Skeletal muscle tissue (tissue), 4 donors: ENCODE results near the gene PITPNM2. TPM values are rescaled to one million over a fixed set of nuclear protein-coding genes. Genes with fewer than 3 reads are reported as not detected.

Source experiments
- H3K27ac ChIP-seq: one replicate; pipeline ENCODE4 v1.7.0; 2013; ENCODE audit warnings: mild to moderate bottlenecking, low read depth, low read length, inconsistent platforms
- H3K27me3 ChIP-seq, 3 donors: one replicate each; pipeline ENCODE4 v1.7.0; 2013; ENCODE audit warnings: low read length in 3 of 3; ENCODE audit not compliant: control insufficient read depth in 3 of 3, insufficient read depth in 3 of 3
- H3K36me3 ChIP-seq, 3 donors: one replicate each; pipeline ENCODE4 v1.7.0; 2013; ENCODE audit warnings: low read length in 3 of 3; ENCODE audit not compliant: control insufficient read depth in 3 of 3, insufficient read depth in 3 of 3
- H3K4me1 ChIP-seq, 3 donors: one replicate each; pipeline ENCODE4 v1.7.0; 2013; ENCODE audit warnings: low read length in 3 of 3, mild to moderate bottlenecking in 3 of 3; ENCODE audit not compliant: control insufficient read depth in 3 of 3, insufficient read depth in 3 of 3
- H3K4me3 ChIP-seq, 3 donors: one replicate each; pipeline ENCODE4 v1.7.0; 2013; ENCODE audit warnings: low read length in 3 of 3
- H3K9ac ChIP-seq, 3 donors: one replicate each; pipeline ENCODE4 v1.7.0; 2013; ENCODE audit warnings: low read length in 3 of 3, mild to moderate bottlenecking in 3 of 3, moderate library complexity in 2 of 3, low read depth in 1 of 3
- H3K9me3 ChIP-seq, 3 donors: one replicate each; pipeline ENCODE4 v1.7.0; 2013; ENCODE audit warnings: low read length in 3 of 3; ENCODE audit not compliant: control insufficient read depth in 3 of 3
- total RNA-seq: library from RNA; depleted of rRNA; stranded (reverse); fragments of >200 nt; gene quantifications from one replicate; pipeline ENCODE4 v1.2.3, GENCODE V29; 2014
- donor health status: Osteomylitis.

Gene PITPNM2
- total RNA-seq, 1 donor from 2014 or later: 3.1 TPM

GRCh38 chr12:123163227-123163626 lies 12.3 kb upstream of the PITPNM2 start:
- H3K9me3 ChIP-seq: no peaks in the 10 kb centered on the region
- no peak overlapping the region for H3K9ac ChIP-seq
- no peak overlapping the region for H3K4me3 ChIP-seq
- H3K27ac ChIP-seq: no peak overlapping the region
- no peaks in the 10 kb centered on the region for H3K4me1 ChIP-seq
- no peaks in the 10 kb centered on the region for H3K27me3 ChIP-seq
- peaks cover 4 to 36% (median 35%) of the 10 kb centered on the region in 3 donors for H3K36me3 ChIP-seq

- Histone ChIP-seq H3K9me3 (no peaks in the 10 kb centered on the region), H3K27me3 (no peaks in the 10 kb centered on the region), H3K4me3 (no peak overlapping the region), H3K4me1 (no peaks in the 10 kb centered on the region), H3K27ac (no peak overlapping the region), H3K9ac (no peak overlapping the region), H3K36me3 (peaks cover 4 to 31% (median 31%) of the 10 kb centered on the region in 3 donors)
These were observed 10.1 kb upstream of the PITPNM2 start for GRCh38 chr12:123160801-123161487.

- Histone ChIP-seq H3K4me1 (peaks cover 17 to 23% (median 23%) of the 10 kb centered on the region in 3 donors), H3K27me3 (no peaks in the 10 kb centered on the region), H3K27ac (no peak overlapping the region), H3K36me3 (peaks cover 0 to 15% (median 3%) of the 10 kb centered on the region in 3 donors), H3K9ac (no peak overlapping the region), H3K9me3 (no peaks in the 10 kb centered on the region), H3K4me3 (no peak overlapping the region)
These were observed 3.0 kb upstream of the PITPNM2 start for GRCh38 chr12:123153906-123154305.

GRCh38 chr12:123152833-123153232 lies 1.9 kb upstream of the PITPNM2 start:
- H3K4me3 ChIP-seq: no peak overlapping the region
- no peak overlapping the region for H3K9ac ChIP-seq
- peaks cover 17 to 27% (median 23%) of the 10 kb centered on the region in 3 donors for H3K4me1 ChIP-seq
- no peaks in the 10 kb centered on the region for H3K27me3 ChIP-seq
- H3K27ac ChIP-seq: no peak overlapping the region
- peaks cover 0 to 20% (median 3%) of the 10 kb centered on the region in 3 donors for H3K36me3 ChIP-seq
- H3K9me3 ChIP-seq: no peaks in the 10 kb centered on the region

GRCh38 chr12:123151457-123152454 lies 866 bp upstream of the PITPNM2 start:
- H3K27ac ChIP-seq: peak overlapping the region; percentile 74
- peaks cover 0 to 19% (median 3%) of the 10 kb centered on the region in 3 donors for H3K36me3 ChIP-seq
- H3K4me1 ChIP-seq: peaks cover 17 to 27% (median 23%) of the 10 kb centered on the region in 3 donors
- H3K27me3 ChIP-seq: no peaks in the 10 kb centered on the region
- H3K9ac ChIP-seq: peak overlapping the region; percentile 74 to 86 (median 83)
- peak overlapping the region; percentile 66 to 76 (median 67) for H3K4me3 ChIP-seq
- H3K9me3 ChIP-seq: no peaks in the 10 kb centered on the region

GRCh38 chr12:123150275-123150743 lies 581 bp downstream of the PITPNM2 start:
- Histone ChIP-seq H3K4me3 (peak overlapping the region; percentile 23 to 72 (median 64)), H3K9me3 (no peaks in the 10 kb centered on the region), H3K27me3 (no peaks in the 10 kb centered on the region), H3K27ac (peak overlapping the region; percentile 64), H3K9ac (peak overlapping the region; percentile 65 to 88 (median 67)), H3K4me1 (peaks cover 17 to 27% (median 23%) of the 10 kb centered on the region in 3 donors), H3K36me3 (peaks cover 0 to 13% (median 0%) of the 10 kb centered on the region in 3 donors)

GRCh38 chr12:123149501-123150274 lies 1.2 kb downstream of the PITPNM2 start:
- Histone ChIP-seq H3K4me3 (peak overlapping the region; percentile 48 to 72 (median 64)), H3K27ac (peak overlapping the region; percentile 64), H3K9me3 (no peaks in the 10 kb centered on the region), H3K36me3 (peaks cover 0 to 12% (median 0%) of the 10 kb centered on the region in 3 donors), H3K27me3 (no peaks in the 10 kb centered on the region), H3K4me1 (peaks cover 17 to 27% (median 23%) of the 10 kb centered on the region in 3 donors), H3K9ac (peak overlapping the region; percentile 65 to 88 (median 67))

- H3K4me3 ChIP-seq: peak overlapping the region; percentile 29 to 41 (median 40)
- no peaks in the 10 kb centered on the region for H3K27me3 ChIP-seq
- peaks cover 17 to 28% (median 23%) of the 10 kb centered on the region in 3 donors for H3K4me1 ChIP-seq
- H3K27ac ChIP-seq: no peak overlapping the region
- peak overlapping the region in 1 of 3 donors; percentile 88 for H3K9ac ChIP-seq
- no peaks in the 10 kb centered on the region for H3K9me3 ChIP-seq
- peaks cover 0 to 7% (median 0%) of the 10 kb centered on the region in 3 donors for H3K36me3 ChIP-seq
These were observed 1.8 kb downstream of the PITPNM2 start for GRCh38 chr12:123149088-123149487.

GRCh38 chr12:123148655-123149054 lies 2.2 kb downstream of the PITPNM2 start:
- Histone ChIP-seq H3K4me3 (no peak overlapping the region), H3K27me3 (no peaks in the 10 kb centered on the region), H3K9ac (no peak overlapping the region), H3K36me3 (peaks cover 0 to 7% (median 0%) of the 10 kb centered on the region in 3 donors), H3K4me1 (peaks cover 17 to 32% (median 23%) of the 10 kb centered on the region in 3 donors), H3K27ac (no peak overlapping the region), H3K9me3 (no peaks in the 10 kb centered on the region)
